Femur (tissue), 1 donor: ENCODE data around the gene PLPP1.

Experiments used
- DNase-seq: peaks from one replicate; pipeline ENCODE4 v3.0.0-alpha.2; 2017

Gene PLPP1

GRCh38 chr5:55393501-55394175 lies 141.1 kb downstream of the PLPP1 start:
- DNase-seq, result no peak

- DNase-seq, result no peak
Observed at GRCh38 chr5:55392669-55393068, 142.1 kb downstream of the PLPP1 start.

GRCh38 chr5:55391707-55392106 lies 143.1 kb downstream of the PLPP1 start:
- no peak for DNase-seq

GRCh38 chr5:55387865-55388264 lies 146.9 kb downstream of the PLPP1 start:
- DNase-seq, result no peak

- DNase-seq, result no peak
Observed at GRCh38 chr5:55386356-55386755, 148.4 kb downstream of the PLPP1 start.

- DNase-seq, result no peak
Observed at GRCh38 chr5:55385846-55386245, 148.9 kb downstream of the PLPP1 start.

GRCh38 chr5:55385227-55385626 lies 149.5 kb downstream of the PLPP1 start:
- DNase-seq, result no peak

- no peak for DNase-seq
Observed at GRCh38 chr5:55384072-55384471, 150.7 kb downstream of the PLPP1 start.

GRCh38 chr5:55383254-55383653 lies 151.5 kb downstream of the PLPP1 start:
- no peak for DNase-seq

GRCh38 chr5:55377810-55378209 lies 157.0 kb downstream of the PLPP1 start:
- no peak for DNase-seq
